GM12878 (cell line): ENCODE results near the gene AP5Z1.
"Not testable (repeated sequence)": the region's sequence is repeated elsewhere in the genome, so short reads cannot be mapped to it uniquely, and the experiment has no call there.

Source experiments
- CBX5 ChIP-seq: sonication (generic); IDR thresholded peaks from 2 replicates; pipeline ENCODE4 v1.6.1; 2016; ENCODE audit warnings: low read depth, moderate library complexity, mild to moderate bottlenecking, inconsistent platforms
- CHD2 ChIP-seq: IDR thresholded peaks from 2 replicates; pipeline ENCODE4 v1.6.1; 2011; ENCODE audit warnings: low read depth, low read length, improper control_type of control experiment, borderline replicate concordance
- MAX ChIP-seq: IDR thresholded peaks from 2 replicates; pipeline ENCODE4 v1.6.1; 2012; ENCODE audit warnings: low read depth, low read length, improper control_type of control experiment
- MTA3 ChIP-seq: IDR thresholded peaks from 2 replicates; pipeline ENCODE4 v1.6.1; 2012; ENCODE audit warnings: low read length, inconsistent platforms, borderline replicate concordance
- NR2C2 ChIP-seq: IDR thresholded peaks from 2 replicates; pipeline ENCODE4 v1.6.1; 2011; ENCODE audit warnings: borderline replicate concordance, low read depth; ENCODE audit not compliant: control insufficient read depth, insufficient read length
- RAD21 ChIP-seq: IDR thresholded peaks from 2 replicates; pipeline ENCODE4 v1.6.1; 2011; ENCODE audit warnings: mild to moderate bottlenecking, low read depth, low read length, moderate library complexity; ENCODE audit not compliant: insufficient read depth
- RBBP5 ChIP-seq: fragments of 200-600 bp; sonication (generic); conservative IDR thresholded peaks from 2 replicates; pipeline ENCODE4 v1.6.1; 2016
- SIX5 ChIP-seq: IDR thresholded peaks from 2 replicates; pipeline ENCODE4 v1.6.1; 2011; ENCODE audit warnings: mild to moderate bottlenecking, low read depth, low read length, moderate library complexity; ENCODE audit not compliant: severe bottlenecking
- SMC3 ChIP-seq: IDR thresholded peaks from 2 replicates; pipeline ENCODE4 v1.6.1; 2011; ENCODE audit warnings: low read length, improper control_type of control experiment, borderline replicate concordance
- SPI1 ChIP-seq: IDR thresholded peaks from 2 replicates; pipeline ENCODE4 v1.6.1; 2011; ENCODE audit warnings: low read depth, mild to moderate bottlenecking, low read length, moderate library complexity, borderline replicate concordance; ENCODE audit not compliant: insufficient read depth
- TF ChIP-seq, protein P1 (sequence below): fragments of 450-650 bp; IDR thresholded peaks from 2 replicates; pipeline ENCODE4 v1.6.1; 2017; ENCODE audit warnings: mild to moderate bottlenecking
- TF ChIP-seq, protein P2 (sequence below): IDR thresholded peaks from 2 replicates; pipeline ENCODE4 v1.6.1; 2012; ENCODE audit warnings: mild to moderate bottlenecking, low read depth, low read length
- TF ChIP-seq, protein P3 (sequence below), 3 experiments: IDR thresholded peaks in 2 of 3; conservative IDR thresholded peaks in 1 of 3; 2 replicates each; pipeline ENCODE4 v1.5.1; 2011; ENCODE audit warnings: low read depth in 3 of 3, low read length in 3 of 3, mild to moderate bottlenecking in 3 of 3, control low read depth in 2 of 3, moderate library complexity in 2 of 3, inconsistent platforms in 1 of 3, mixed read lengths in 1 of 3; ENCODE audit not compliant: control insufficient read depth in 2 of 3, insufficient read depth in 1 of 3; ENCODE audit errors: extremely low read depth in 1 of 3

DNA sequence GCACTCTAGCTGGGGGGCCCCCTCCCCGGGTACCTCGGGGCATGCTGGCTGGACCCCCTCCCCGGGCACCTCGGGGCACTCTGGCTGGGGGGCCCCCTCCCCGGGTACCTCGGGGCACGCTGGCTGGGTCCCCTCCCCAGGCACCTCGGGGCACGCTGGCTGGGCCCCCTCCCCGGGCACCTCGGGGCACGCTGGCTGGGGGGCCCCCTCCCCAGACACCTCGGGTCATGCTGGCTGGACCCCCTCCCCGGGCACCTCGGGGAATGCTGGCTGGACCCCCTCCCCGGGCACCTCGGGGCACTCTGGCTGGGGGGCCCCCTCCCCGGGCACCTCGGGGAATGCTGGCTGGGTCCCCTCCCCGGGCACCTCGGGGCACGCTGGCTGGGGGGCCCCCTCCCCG, 27.2 kb downstream of the AP5Z1 start:
- not testable (repeated sequence) for TF ChIP-seq NR2C2, MTA3, MAX, SIX5, SMC3, SPI1, RAD21, CBX5, RBBP5, CHD2
- TF ChIP-seq, protein P1, sequence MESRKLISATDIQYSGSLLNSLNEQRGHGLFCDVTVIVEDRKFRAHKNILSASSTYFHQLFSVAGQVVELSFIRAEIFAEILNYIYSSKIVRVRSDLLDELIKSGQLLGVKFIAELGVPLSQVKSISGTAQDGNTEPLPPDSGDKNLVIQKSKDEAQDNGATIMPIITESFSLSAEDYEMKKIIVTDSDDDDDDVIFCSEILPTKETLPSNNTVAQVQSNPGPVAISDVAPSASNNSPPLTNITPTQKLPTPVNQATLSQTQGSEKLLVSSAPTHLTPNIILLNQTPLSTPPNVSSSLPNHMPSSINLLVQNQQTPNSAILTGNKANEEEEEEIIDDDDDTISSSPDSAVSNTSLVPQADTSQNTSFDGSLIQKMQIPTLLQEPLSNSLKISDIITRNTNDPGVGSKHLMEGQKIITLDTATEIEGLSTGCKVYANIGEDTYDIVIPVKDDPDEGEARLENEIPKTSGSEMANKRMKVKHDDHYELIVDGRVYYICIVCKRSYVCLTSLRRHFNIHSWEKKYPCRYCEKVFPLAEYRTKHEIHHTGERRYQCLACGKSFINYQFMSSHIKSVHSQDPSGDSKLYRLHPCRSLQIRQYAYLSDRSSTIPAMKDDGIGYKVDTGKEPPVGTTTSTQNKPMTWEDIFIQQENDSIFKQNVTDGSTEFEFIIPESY = not testable (repeated sequence)
- TF ChIP-seq, protein P2, sequence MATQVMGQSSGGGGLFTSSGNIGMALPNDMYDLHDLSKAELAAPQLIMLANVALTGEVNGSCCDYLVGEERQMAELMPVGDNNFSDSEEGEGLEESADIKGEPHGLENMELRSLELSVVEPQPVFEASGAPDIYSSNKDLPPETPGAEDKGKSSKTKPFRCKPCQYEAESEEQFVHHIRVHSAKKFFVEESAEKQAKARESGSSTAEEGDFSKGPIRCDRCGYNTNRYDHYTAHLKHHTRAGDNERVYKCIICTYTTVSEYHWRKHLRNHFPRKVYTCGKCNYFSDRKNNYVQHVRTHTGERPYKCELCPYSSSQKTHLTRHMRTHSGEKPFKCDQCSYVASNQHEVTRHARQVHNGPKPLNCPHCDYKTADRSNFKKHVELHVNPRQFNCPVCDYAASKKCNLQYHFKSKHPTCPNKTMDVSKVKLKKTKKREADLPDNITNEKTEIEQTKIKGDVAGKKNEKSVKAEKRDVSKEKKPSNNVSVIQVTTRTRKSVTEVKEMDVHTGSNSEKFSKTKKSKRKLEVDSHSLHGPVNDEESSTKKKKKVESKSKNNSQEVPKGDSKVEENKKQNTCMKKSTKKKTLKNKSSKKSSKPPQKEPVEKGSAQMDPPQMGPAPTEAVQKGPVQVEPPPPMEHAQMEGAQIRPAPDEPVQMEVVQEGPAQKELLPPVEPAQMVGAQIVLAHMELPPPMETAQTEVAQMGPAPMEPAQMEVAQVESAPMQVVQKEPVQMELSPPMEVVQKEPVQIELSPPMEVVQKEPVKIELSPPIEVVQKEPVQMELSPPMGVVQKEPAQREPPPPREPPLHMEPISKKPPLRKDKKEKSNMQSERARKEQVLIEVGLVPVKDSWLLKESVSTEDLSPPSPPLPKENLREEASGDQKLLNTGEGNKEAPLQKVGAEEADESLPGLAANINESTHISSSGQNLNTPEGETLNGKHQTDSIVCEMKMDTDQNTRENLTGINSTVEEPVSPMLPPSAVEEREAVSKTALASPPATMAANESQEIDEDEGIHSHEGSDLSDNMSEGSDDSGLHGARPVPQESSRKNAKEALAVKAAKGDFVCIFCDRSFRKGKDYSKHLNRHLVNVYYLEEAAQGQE = not testable (repeated sequence)
- TF ChIP-seq, protein P3, sequence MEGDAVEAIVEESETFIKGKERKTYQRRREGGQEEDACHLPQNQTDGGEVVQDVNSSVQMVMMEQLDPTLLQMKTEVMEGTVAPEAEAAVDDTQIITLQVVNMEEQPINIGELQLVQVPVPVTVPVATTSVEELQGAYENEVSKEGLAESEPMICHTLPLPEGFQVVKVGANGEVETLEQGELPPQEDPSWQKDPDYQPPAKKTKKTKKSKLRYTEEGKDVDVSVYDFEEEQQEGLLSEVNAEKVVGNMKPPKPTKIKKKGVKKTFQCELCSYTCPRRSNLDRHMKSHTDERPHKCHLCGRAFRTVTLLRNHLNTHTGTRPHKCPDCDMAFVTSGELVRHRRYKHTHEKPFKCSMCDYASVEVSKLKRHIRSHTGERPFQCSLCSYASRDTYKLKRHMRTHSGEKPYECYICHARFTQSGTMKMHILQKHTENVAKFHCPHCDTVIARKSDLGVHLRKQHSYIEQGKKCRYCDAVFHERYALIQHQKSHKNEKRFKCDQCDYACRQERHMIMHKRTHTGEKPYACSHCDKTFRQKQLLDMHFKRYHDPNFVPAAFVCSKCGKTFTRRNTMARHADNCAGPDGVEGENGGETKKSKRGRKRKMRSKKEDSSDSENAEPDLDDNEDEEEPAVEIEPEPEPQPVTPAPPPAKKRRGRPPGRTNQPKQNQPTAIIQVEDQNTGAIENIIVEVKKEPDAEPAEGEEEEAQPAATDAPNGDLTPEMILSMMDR (IDR thresholded peaks at IDR 0.05 in 2 of 3, conservative IDR thresholded peaks at IDR 0.05 in 1 of 3; ENCODE audit: control insufficient read depth in 2 of 3, extremely low read depth in 1 of 3, insufficient read depth in 1 of 3, low read depth in 3 of 3, low read length in 3 of 3) = not testable (repeated sequence)
